ENCODE data around the gene GABPA. TPM values are rescaled to one million over a fixed set of nuclear protein-coding genes. Genes with fewer than 3 reads are reported as not detected.

Gene GABPA
- total RNA-seq, 4 donors from 2014 or later: 17.0 to 30.0 (median 24.2) TPM

DNA sequence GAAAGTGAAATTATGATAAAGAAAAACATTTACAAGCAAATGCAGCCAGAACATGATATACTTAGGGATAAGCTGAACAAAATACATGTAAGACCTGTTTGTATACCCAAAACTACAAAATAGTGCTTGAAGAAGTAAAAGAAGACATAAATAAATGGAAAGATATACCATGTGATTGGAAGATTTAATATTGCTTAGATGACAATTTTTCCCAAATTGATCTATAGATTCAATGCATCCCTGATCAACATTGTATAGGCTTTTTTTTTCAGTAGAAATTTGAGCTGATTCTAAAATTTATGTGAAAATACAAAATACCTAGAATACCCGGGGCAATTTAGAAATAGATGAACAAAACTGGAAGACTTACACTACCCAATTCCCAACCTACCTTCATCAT, 76.4 kb downstream of the GABPA start:
- H3K4me3 ChIP-seq: no peak overlapping the region
- no peak overlapping the region for H3K27ac ChIP-seq
- H3K36me3 ChIP-seq: no peaks in the 10 kb centered on the region
- TF ChIP-seq, protein P1, sequence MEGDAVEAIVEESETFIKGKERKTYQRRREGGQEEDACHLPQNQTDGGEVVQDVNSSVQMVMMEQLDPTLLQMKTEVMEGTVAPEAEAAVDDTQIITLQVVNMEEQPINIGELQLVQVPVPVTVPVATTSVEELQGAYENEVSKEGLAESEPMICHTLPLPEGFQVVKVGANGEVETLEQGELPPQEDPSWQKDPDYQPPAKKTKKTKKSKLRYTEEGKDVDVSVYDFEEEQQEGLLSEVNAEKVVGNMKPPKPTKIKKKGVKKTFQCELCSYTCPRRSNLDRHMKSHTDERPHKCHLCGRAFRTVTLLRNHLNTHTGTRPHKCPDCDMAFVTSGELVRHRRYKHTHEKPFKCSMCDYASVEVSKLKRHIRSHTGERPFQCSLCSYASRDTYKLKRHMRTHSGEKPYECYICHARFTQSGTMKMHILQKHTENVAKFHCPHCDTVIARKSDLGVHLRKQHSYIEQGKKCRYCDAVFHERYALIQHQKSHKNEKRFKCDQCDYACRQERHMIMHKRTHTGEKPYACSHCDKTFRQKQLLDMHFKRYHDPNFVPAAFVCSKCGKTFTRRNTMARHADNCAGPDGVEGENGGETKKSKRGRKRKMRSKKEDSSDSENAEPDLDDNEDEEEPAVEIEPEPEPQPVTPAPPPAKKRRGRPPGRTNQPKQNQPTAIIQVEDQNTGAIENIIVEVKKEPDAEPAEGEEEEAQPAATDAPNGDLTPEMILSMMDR (IDR thresholded peaks at IDR 0.05): no peak
- no peak for TF ChIP-seq POLR2A (IDR thresholded peaks at IDR 0.05)
- no peak for TF ChIP-seq EP300 (IDR thresholded peaks at IDR 0.05)
- no peak for TF ChIP-seq POLR2AphosphoS5 (IDR thresholded peaks at IDR 0.05)
- H3K9me3 ChIP-seq: no peaks in the 10 kb centered on the region
- no peaks in the 10 kb centered on the region for H3K27me3 ChIP-seq
- 93 to 100% methylated on average over 1 of the region's 1 CpG for WGBS, 2 donors (ENCODE audit: low coverage in 1 of 2)
- no peaks in the 10 kb centered on the region for H3K4me1 ChIP-seq
- no peak for ATAC-seq

DNA sequence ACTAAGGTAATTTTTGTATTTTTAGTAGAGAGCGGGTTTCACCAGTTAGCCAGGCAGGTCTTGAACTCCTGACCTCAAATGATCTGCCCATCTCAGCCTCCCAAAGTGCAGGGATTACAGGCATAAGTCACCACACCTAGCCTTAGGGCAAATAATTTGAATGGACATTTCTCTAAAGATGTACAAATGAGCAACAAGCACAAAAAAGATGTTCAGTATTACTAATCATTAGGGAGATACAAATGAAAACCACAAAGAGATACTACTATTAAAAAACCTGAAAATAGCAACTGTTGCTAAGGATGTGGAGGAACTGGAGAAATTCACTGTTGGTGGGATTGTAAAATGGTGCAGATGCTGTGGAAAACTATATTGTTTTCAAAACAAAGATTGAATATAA, 79.1 kb downstream of the GABPA start:
- H3K4me1 ChIP-seq: no peaks in the 10 kb centered on the region
- WGBS, 2 donors (ENCODE audit: low coverage in 1 of 2): 100% methylated on average over 1 of the region's 1 CpG
- no peak overlapping the region for H3K4me3 ChIP-seq
- no peaks in the 10 kb centered on the region for H3K9me3 ChIP-seq
- no peaks in the 10 kb centered on the region for H3K27me3 ChIP-seq
- TF ChIP-seq POLR2AphosphoS5 (IDR thresholded peaks at IDR 0.05) (no peak), EP300 (IDR thresholded peaks at IDR 0.05) (no peak)
- H3K36me3 ChIP-seq: no peaks in the 10 kb centered on the region
- no peak for ATAC-seq
- H3K27ac ChIP-seq: no peak overlapping the region

DNA sequence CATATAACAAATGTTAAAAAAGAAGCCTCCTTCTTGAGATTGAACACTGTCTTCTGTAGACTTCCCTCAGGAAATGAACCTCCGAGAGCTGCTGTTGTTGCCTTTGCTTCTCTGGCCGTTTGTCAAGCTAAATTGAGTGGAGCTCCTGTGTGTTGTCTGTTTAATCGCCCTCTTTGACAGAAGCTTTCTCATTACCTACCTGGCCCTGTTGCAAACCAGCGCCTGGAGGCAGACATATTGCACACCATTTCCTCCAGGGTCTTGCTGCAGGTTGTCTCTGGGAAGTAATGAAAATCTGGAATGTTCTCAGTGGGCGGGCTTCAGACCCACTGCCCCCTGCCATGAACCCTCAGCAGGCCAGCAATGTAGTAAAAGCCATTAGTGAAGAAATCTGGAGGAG, 83.3 kb downstream of the GABPA start:
- Histone ChIP-seq H3K27ac (no peak overlapping the region), H3K4me3 (no peak overlapping the region), H3K4me1 (no peaks in the 10 kb centered on the region), H3K9me3 (no peaks in the 10 kb centered on the region), H3K27me3 (no peaks in the 10 kb centered on the region), H3K36me3 (no peaks in the 10 kb centered on the region)
- 46 to 61% methylated on average over 3 to 4 of the region's 5 CpGs for WGBS, 2 donors (ENCODE audit: low coverage in 1 of 2)
- TF ChIP-seq POLR2A (IDR thresholded peaks at IDR 0.05) (no peak), EP300 (IDR thresholded peaks at IDR 0.05) (no peak), POLR2AphosphoS5 (IDR thresholded peaks at IDR 0.05) (no peak)
- TF ChIP-seq, protein P1 (IDR thresholded peaks at IDR 0.05): no peak
- ATAC-seq: no peak

DNA sequence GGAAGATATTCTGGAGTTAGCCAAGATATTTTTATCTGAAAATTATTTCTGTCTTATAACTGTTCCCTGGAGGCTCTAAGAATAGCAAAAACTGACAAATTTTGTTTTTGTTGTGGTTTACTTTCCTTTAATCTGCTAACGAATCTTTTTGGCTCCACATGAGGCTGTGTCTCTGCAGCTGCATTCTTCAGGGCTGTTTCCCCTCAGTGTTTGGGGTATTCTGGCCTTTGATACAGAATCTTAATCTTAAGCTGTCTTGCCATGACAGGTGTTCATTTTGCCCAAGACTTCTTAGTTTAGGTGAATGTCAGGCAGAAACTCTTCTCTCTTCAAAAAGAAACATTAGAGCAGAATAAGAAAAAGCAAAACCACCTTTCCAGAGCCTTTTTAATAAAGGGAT, 83.8 kb downstream of the GABPA start:
- Histone ChIP-seq H3K4me3 (no peak overlapping the region), H3K4me1 (no peaks in the 10 kb centered on the region), H3K27me3 (no peaks in the 10 kb centered on the region), H3K9me3 (no peaks in the 10 kb centered on the region), H3K36me3 (no peaks in the 10 kb centered on the region), H3K27ac (no peak overlapping the region)
- no peak for ATAC-seq
- 50% methylated on average over 1 of the region's 1 CpG; no CpG with 5 or more reads in 1 of the 2 donors for WGBS, 2 donors (ENCODE audit: low coverage in 1 of 2)
- TF ChIP-seq POLR2AphosphoS5 (IDR thresholded peaks at IDR 0.05): no peak
- TF ChIP-seq POLR2A (IDR thresholded peaks at IDR 0.05): no peak
- TF ChIP-seq, protein P1 (IDR thresholded peaks at IDR 0.05): no peak
- no peak for TF ChIP-seq EP300 (IDR thresholded peaks at IDR 0.05)

Other genes with a start within 250 kb of the GABPA start
- gene MRPL39, start 127.5 kb upstream of the GABPA start, total RNA-seq: 10 to 100 TPM; 17.0 to 37.4 (median 25.4) TPM
- 10 to 100 TPM; 24.9 to 59.5 (median 38.2) TPM for gene JAM2, start 95.7 kb upstream of the GABPA start, total RNA-seq
- 100 to 1,000 TPM; 108 to 158 (median 130) TPM for gene ATP5PF, start 68 bp upstream of the GABPA start, total RNA-seq